HG03432 (cell line): ENCODE results near the gene SLTM.
"Not testable (repeated sequence)": the region's sequence is repeated elsewhere in the genome, so short reads cannot be mapped to it uniquely, and the experiment has no call there.

Source experiments
- ATAC-seq: cut with Tn5 transposase; IDR thresholded peaks from one replicate; pipeline ENCODE4 v1.9.1; 2021; ENCODE audit warnings: mild to moderate bottlenecking, moderate library complexity; ENCODE audit not compliant: unreplicated experiment

SLTM gene

DNA sequence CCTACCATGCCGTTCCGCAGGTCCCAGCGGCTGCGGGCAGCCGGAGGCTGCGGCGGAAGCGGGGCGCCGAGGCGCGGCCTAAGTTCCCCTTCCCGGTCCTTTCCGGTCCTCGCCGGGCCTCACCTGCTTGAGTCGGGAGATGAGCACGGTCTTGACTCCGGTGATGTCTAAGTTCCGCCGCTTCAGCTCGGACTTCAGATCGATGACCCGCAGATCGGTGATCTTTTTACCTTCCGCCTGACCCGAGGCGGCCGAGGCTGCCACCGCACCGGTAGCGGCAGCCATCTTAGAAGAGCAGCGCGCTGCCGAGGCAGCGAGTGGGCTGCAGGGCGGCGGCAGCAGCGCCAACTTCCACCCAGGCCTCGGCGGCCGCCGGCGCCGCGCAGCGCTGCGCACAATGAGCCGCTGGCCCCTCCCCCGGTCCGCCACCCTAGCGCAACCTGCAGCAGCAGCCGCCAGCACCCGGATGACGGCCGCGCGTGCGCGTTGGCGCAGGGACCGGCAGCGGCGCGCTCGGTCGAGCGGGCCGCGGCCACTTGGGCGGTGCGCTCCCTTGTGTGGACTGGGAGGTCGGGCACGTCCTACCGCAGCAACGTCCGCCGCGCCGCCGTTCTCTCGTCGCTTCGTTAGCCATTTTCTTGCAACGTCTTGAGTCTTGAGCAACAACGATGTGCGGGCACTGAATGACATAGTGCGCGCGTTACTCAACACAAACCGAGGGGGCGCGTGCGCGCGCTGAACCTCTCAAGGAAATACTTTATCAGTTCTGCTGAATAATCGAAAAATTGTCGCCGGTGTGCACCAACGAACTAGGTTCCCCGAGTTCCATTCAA is at the start of gene SLTM:
SLTM (minus strand) TSS at position 399 of the 833 bp plus-strand sequence; CDS start at position 285, 114 bp downstream.
- peak; percentile 91 for ATAC-seq

DNA sequence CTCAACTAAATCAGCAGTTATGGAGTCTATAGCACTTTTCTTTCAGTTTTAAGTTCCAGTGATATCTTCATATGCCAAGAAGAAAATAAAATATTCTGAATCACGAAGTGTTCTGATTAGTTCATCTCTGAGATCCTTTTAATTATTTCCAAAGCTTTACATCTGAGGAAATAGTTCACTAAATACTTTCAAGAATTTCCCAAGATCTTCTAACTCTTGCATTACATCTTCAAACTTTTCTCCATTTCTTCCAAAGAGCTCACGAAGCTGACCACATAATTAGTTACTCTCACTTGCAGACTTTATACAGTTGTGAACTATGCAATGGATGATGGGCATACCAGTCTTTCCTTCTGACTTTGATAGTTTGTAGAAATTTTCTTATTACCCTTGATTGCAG is 49.8 kb upstream of the SLTM start:
- no peak for ATAC-seq

DNA sequence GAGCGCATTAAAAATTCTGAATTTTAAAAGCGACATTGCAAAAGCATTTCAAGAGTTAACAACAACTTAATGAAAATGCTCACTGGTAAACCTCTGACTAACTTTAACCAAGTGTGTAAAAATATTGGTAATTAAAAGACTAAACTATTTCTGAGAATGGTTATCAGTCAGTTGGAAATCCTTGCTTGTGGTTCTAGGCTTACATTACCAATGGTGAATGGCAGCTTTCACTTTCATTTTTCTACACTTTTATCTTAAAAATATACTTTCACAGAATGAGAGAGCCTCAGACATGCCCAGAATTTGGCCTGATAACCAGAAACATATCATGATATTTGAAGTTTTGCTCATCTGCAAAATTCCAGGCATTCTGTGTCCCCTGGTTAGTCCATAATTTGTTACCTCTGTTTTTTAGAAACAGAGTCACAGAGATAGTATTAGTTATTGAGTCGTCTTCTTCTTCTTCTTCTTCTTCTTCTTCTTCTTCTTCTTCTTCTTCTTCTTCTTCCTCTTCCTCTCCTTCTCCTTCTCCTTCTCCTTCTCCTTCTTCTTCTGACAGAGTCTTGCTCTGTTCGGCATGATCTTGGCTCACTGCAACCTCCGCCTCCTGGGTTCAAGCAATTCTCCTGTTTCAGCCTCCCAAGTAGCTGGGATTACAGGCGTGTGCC is 48.5 kb upstream of the SLTM start:
- no peak for ATAC-seq

DNA sequence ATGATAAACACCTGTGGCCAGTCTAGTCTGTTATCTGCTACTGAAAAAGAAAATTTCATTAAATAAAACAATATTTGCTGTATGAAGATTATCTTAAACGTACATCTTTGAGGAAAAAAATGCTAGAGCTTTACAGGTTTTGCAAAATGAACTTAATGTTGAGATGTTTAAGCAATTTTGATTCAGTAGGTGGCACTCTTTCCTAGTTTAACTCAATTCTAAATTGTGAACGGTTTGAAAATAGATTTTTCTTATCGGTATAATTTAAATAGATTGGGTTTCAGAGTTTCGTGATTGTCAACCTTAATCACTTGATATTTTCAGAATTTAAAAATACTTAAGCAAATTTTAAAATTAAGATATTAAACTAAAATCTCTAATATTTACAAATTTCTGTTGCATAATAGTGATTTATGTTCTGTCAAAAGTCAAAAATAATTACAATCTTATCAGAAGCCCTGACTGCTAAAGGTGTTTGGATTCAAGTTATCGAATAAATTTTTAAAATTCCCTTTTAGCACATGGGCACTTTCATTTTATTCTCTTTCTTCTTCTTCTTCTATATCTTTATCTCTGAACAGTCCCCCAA is 47.0 kb upstream of the SLTM start:
- ATAC-seq: no peak

DNA sequence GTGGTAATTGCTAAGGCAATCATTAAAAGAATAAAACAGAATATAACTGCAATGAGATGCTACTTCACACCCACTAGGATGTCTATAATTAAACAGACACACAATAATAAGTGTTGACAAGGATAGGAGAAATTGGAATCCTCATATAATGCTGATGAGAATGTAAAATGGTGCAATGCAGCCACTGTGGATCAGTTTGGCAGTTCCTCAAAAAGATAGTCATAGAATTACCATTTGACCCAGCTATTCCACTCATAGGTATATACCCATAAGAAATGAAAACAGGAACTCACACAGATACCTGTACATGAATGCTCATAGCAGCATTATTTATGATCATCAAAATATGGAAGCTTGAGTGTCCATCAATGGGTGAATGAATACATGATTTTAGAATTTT is 44.4 kb upstream of the SLTM start:
- ATAC-seq: no peak

DNA sequence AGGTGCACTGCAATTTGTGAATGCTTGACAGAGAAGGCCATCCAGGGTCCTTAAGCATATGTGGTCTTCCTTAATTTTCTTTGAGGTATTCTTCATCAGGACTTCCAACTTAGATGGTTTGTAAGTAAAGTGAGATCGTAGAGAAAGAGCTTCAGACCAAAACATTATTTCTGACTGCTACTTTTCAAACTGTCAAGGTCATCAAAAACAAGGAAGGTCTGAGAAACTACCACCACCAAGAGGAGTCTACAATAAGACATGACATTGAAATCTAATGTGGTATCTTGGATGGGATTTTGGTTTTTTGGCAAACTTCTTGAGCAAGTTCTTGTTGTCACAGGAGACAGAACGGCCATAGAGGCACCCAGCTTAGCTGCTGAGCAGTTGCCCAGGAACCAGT is 34.0 kb upstream of the SLTM start:
- no peak for ATAC-seq

DNA sequence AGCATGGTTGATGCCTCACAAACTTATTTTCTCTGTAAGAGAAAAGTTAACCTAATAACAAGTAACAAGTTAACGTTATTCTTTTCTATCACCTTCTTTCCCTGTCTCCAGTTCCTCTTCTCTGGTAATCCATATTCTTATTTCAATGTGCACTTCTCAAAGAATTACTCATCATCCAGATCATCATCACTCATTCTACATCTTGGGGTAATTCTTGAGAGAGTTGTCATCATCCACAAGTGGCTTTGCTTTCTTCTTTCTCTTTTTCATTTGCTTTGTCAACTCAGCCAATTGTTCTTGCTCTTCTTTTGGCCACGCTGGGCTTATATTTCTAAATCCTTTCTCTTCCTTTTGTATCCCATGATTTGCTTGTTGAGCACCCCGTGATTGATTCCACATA is 33.2 kb upstream of the SLTM start:
- ATAC-seq: no peak

DNA sequence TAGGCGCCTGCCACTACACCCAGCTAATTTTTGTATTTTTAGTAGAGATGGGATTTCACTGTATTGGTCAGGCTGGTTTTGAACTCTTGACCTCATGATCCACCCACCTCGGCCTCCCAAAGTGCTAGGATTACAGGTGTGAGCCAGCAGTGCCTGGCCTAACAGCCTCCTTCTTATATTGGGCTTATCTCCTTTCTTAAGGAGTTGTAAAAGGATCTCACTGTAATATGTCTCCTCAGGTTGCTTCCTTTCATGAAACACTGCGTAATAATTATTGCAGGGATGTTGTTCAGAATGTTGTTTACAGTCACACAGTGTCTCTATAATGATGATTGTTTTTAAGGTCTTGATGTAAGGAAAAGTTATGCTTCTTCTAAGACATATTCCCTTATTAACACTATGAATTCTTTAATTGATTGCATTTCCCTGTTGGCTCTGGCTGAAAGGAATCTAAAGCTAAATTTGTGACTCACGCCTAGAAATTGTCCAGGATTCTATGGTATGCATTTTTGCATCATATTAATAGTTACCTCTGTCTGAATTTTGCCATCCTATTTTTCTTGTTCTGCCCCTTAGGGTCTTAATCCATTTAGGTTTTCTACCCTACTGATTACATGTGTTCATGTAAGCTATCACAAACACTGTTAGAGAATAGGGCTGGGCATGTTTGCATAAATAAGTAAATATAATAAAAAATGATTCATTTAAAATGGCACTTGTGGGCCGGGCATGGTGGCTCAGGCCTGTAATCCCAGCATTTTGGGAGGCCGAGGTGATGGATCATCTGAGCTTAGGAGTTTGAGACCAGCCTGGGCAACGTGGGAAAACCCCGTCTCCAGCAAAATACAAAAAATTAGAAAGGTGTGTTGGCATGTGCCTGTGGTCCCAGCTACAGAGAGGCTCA is 29.4 kb upstream of the SLTM start:
- no peak for ATAC-seq

DNA sequence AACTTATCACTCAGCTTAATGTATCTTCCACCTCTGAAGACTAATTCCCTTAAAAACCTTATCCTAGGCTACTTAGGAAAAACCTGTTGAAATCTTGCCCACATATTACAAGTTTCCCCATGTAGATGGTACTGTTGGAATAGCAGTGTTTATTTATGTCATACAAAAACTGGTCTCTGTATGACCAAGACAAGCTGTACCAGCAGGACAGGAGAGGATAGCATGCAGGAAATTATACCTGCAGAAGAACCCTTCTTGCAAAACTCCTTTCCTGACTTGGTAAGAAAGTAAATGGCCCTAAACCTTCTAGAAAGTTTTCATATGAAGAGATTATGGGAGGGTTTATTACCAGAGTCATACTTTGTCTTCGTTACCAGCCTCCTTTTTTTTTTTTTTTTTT is 28.7 kb upstream of the SLTM start:
- no peak for ATAC-seq

DNA sequence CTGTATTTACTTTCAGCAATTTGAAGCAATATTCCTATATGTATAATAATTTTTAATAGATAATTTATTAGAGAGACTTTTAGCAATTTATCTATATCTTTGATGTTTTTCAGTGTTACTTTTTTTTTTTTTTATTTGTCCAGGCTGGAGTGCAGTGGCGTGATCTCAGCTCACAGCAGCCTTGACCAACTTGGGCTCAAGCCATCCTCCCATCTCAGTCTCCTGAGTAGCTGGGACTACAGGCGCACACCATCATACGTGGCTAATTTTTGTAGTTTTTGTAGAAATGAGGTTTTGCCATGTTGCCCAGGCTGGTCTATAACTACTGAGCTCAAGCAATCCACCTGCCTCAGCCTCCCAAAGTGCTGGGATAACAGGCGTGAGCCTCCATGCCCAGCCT is 25.3 kb upstream of the SLTM start:
- no peak for ATAC-seq

DNA sequence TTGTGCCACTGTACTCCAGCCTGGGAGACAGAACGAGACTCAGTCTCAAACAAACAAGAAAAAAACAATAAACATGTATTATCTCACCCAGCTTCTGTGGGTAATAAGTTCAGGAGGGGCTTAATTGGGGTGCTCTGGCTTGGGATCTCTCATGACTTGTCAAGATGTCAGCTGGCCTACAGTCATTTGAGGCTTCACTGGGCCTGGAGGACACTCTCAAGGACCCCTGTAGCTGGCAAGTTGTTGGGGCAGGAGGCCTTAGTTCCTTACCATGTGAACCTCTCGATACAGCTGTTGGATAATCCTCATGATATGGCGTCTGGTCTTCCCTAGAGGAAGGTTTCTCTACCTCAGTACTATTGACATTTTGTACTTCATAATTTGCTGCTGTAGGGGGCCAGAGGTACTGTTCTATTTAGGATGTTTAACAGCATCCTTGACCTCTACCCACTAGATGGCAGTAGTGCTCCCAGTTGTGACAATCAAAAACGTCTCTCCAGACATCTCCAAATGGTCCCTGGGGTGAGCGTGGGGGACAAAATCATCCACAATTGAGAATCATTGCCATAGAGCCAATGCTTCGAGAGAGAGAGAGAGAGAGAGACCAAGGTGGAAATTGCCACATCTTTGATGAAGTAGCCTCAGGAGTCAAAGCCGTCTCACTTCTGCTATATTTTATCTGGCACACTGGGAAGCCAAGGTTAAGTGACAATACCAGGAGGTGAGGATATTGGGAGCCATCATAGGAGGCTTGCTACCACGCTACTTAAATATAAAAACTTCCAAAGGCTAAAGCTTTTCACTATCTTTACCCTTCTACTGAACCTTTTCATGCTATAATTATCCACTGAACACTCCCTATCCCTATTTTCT is 23.9 kb upstream of the SLTM start:
- peak; percentile 76 for ATAC-seq

DNA sequence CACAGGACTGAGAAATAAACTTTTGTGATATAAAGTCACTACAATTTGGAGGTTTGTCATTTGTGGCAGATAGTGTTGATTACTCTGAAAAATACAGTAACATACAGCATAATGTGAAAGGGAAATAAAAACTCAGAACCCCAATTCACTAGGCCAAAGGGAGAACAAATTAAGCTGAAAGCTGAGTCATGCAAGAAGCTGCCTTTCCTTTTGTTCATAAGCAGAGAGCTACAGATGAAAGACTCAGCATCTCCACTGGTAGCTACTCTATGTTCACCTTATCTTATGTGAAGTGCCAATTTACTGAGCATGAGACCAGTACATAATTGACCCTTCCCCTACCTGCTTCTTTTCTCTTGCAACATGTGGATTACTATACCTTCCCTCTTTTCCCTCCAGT is 19.3 kb upstream of the SLTM start:
- ATAC-seq: no peak

DNA sequence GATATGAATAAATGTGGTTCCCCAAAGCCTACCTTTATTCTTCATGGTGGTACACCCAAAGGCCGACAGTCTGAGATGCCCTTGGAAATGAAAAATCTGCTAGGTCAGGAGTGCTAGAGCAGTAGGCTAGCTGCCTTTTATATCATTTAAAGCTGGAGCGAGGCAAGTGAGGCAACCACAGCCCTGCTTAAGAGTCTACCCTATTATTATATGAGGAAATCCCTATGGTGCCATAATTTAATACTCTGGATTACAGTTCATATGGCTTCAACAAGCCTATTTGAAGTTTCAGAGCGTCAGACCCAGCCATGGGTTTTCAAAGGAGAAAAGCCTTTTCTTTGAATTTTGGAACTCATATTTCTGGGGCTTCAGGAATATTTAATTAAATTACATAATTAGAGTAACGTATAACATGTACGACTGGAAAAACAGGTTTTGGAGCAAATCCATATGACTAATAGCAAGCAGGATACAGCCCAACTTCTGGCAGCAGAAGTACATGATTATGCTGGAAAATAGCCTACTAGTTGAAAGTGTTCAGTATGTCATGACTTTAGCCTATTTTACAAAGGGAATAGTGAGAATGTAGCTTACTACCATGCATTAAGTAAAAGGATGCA is 18.0 kb upstream of the SLTM start:
- ATAC-seq: no peak

DNA sequence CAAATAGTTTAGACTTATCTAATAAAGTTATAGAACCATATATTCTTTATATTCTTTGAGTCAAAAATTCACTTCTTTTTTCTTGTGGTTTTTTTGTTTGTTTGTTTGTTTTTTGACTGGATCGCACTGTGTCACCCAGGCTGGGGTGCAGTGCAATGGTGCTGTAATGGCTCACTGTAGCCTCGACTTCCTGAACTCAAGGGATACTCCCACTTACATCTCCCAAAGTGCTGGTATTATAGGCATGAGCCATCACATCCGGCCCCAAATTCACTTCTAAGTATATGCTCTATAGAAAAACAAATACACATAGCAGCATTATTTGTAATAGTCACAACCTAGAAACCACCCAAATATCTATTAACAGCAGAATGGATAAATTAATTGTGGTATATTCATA is 13.7 kb upstream of the SLTM start:
- ATAC-seq: no peak

DNA sequence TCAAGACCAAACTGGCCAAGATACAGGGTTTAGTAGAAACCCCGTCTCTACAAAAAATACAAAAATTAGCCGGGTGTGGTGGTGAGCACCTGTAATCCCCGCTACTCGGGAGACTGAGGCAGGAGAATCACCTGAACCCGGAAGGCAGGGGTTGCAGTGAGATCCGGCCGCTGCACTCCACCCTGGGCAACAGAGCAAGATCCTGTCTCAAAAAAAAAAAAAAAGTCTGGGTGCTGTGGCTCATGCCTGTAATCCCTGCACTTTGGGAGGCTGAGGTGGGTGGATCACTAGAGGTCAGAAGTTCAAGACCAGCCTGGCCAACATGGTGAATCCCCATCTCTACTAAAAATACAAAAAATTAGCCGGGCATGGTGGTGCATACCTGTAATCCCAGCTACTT is 1.5 kb upstream of the SLTM start:
- ATAC-seq: not testable (repeated sequence)

DNA sequence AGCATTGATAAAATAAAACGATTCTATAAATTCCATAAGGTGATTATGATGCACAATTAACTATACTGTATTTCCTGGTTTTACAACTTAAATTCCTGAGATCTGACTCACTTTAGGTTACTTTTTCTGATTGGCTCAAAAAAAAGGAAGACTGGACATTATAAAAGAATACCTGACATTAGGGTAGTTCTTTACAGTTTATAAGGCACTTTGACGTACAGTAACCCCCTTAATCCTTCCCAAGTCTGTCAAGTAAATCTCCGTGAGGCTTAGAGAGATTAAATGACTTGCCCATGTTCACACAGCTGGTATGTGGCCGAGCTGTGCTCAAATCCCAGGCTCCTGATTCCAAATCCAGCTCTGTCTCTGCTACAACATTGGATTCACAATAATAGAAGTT is 1.0 kb upstream of the SLTM start:
- no peak for ATAC-seq

DNA sequence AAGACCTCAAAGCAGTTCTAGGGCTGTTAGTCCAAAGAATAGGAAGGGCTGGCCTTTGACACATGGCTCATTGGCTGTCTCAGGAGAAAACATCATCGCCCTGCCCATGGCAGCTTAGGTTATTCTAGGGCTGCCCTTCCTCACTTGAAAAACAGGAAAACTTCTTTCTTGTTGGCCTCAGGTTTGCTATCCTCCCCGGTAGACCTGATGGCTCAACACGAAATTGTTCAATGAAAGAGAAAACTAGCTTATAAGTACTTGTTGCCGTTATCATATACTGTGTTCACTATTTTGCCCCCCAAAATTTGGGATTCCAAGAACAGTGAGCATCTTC is 602 bp upstream of the SLTM start:
- no peak for ATAC-seq

DNA sequence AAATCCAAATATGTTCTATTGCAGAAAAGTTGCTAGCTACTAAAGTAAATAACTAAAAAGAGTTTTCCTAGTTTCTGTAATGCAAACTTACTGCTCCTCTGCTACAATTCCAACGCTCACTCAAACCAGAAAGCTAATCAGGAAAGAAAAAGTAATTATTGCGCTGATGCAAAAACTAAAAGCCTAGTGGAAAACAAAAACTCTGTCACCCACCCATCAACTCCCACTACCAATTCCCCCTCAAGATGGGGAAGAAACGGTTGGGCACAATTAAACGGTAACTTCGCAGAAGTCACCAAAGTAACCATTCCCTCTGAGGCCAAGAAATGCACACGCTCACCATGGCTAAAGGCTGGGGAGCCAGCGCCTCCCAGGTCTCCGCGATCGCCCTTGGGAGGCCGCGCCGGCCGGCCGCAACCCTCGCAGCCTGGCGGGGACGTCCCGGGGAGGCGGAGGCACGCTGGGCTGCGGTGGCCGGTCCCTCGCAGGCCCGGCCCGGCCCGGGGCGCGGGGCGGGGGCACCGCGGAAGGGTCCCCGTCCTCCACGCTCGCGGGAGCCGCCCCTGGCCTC is 684 bp downstream of the SLTM start:
- ATAC-seq: peak; percentile 42

DNA sequence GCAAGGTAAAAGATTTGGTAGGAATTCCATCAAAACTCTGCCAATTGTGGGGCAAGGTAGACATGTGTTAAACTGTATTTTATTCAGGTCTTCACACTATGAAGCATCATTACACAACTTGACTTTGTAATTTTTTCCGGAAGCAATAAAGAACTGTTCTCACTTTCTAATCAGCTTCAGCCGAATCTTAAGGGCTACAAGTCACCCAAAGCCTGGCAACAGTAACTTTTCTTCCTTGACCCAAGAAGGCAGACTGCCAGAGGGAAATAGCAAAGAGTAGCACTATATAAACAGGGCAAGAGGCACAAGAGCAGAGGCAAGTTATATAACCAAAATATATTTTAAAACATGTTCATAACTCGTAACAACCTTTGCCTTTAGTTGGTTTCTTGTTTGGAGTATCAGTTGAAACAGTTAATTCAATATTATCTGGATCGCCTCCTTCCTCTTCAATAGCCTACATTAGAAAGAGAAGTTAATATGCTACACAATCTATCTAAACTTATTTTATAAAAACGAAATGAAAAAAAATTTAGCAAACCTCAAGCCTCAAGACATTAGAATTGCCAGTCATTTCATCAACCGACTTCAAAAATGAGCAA is 1.4 kb downstream of the SLTM start:
- ATAC-seq: no peak
